Sigmoid colon (tissue), 7 donors: ENCODE results near the gene PARD3. TPM values are rescaled to one million over a fixed set of nuclear protein-coding genes. Genes with fewer than 3 reads are reported as not detected.
A peak's percentile ranks its signal among the peaks of the same experiment; 100 is the strongest.

Experiments used
- DNase-seq: peaks from one replicate; pipeline ENCODE4 v3.0.0-alpha.2; 2019
- H3K27ac ChIP-seq, 4 donors: fragments of 200-600 bp; sonication (generic); one replicate each; pipeline ENCODE4 v1.5.1; 2016 to 2019; ENCODE audit warnings: mild to moderate bottlenecking in 1 of 4
- H3K27me3 ChIP-seq, 3 donors: fragments of 200-600 bp; sonication (generic); one replicate each; pipeline ENCODE4 v1.5.1; 2019; ENCODE audit warnings: mild to moderate bottlenecking in 1 of 3
- H3K36me3 ChIP-seq, 4 donors: fragments of 200-600 bp; sonication (generic); one replicate each; pipeline ENCODE4 v1.5.1; 2016 to 2019
- H3K4me1 ChIP-seq, 4 donors: fragments of 200-600 bp; sonication (generic); one replicate each; pipeline ENCODE4 v1.5.1; 2017 to 2019
- H3K4me3 ChIP-seq, 4 donors: fragments of 200-600 bp; sonication (generic); one replicate each; pipeline ENCODE4 v1.5.1; 2017 to 2019; ENCODE audit warnings: mild to moderate bottlenecking in 2 of 4, moderate library complexity in 1 of 4
- H3K9me3 ChIP-seq, 4 donors: fragments of 200-600 bp in 3 of 4; sonication (generic) in 3 of 4; one replicate each; pipeline versions ENCODE4 v1.5.1 to v1.6.1; 2013 to 2019
- CTCF ChIP-seq, 4 experiments: fragments of 450-650 bp in 3 of 4; fragments of 200-600 bp in 1 of 4; IDR thresholded peaks; one replicate each; pipeline ENCODE4 v1.5.1; 2016 to 2019; ENCODE audit warnings: antibody characterized with exemption in 4 of 4, mild to moderate bottlenecking in 3 of 4, moderate library complexity in 2 of 4
- EP300 ChIP-seq, 4 donors: sonication (generic); formaldehyde crosslinking; IDR thresholded peaks; one replicate each; pipeline ENCODE4 v1.6.1; 2017; ENCODE audit warnings: antibody characterized with exemption in 4 of 4
- POLR2A ChIP-seq, 2 donors: fragments of 450-650 bp; IDR thresholded peaks; one replicate each; pipeline ENCODE4 v1.6.1; 2016; ENCODE audit warnings: antibody characterized with exemption in 2 of 2, mild to moderate bottlenecking in 2 of 2, moderate library complexity in 2 of 2
- POLR2AphosphoS5 ChIP-seq, 4 donors: sonication (generic); formaldehyde crosslinking; IDR thresholded peaks; one replicate each; pipeline ENCODE4 v1.6.1; 2017; ENCODE audit warnings: antibody characterized with exemption in 4 of 4
- WGBS, 2 donors: extraction: QIAGEN DNeasy Blood & Tissue Kit; methylation state at CpG; one replicate each; pipeline ENCODE4 v1.1.7; 2013; 5-methylcytosine and 5-hydroxymethylcytosine counted together
- intact Hi-C: fragments of 100-400 bp; cut with DNase I; formaldehyde crosslinking; loops from one replicate; pipeline ENCODE4 v1.15.1; 2023
- polyA plus RNA-seq, 3 donors: library from polyadenylated mRNA; stranded (reverse); fragments of 200-250 nt; gene quantifications; one replicate each; pipeline ENCODE4 v1.2.3, GENCODE V29; 2013
- total RNA-seq, 4 donors: library from RNA; depleted of rRNA; stranded (reverse); fragments of >200 nt; gene quantifications; one replicate each; pipeline ENCODE4 v1.1.0, GENCODE V29; 2016
- donor health status: healthy with polysubstance abuse.
- donor health status: Bipolar disorder and iron deficiency.
- donor health status: healthy.

Gene PARD3
- total and polyA plus RNA-seq, 7 donors = 17.5 to 96.4 (median 75.9) TPM

- WGBS, 2 donors = 88 to 92% methylated on average over 7 of the region's 7 CpGs
- intact Hi-C loops = no loop called here
- TF ChIP-seq POLR2A (IDR thresholded peaks at IDR 0.05) (no peak), EP300 (IDR thresholded peaks at IDR 0.05) (no peak), POLR2AphosphoS5 (IDR thresholded peaks at IDR 0.05) (no peak)
These were observed 624.5 kb downstream of the PARD3 start for GRCh38 chr10:34190580-34190979.

GRCh38 chr10:34189830-34190229 lies 625.3 kb downstream of the PARD3 start:
- no peak for DNase-seq
- intact Hi-C loops = no loop called here
- no peak overlapping the region for H3K27ac ChIP-seq
- H3K4me1 ChIP-seq = peaks cover 0 to 60% (median 41%) of the 10 kb centered on the region in 4 donors
- no peak overlapping the region for H3K4me3 ChIP-seq
- H3K36me3 ChIP-seq = no peaks in the 10 kb centered on the region
- TF ChIP-seq POLR2AphosphoS5 (IDR thresholded peaks at IDR 0.05) (no peak), EP300 (IDR thresholded peaks at IDR 0.05) (no peak), CTCF (IDR thresholded peaks at IDR 0.05) (no peak), POLR2A (IDR thresholded peaks at IDR 0.05) (no peak)
- no peaks in the 10 kb centered on the region for H3K9me3 ChIP-seq
- no peaks in the 10 kb centered on the region for H3K27me3 ChIP-seq
- WGBS, 2 donors = 95 to 96% methylated on average over 1 of the region's 1 CpG

More at GRCh38 chr10:34190580-34190979, 624.5 kb downstream of the PARD3 start:
- Histone ChIP-seq H3K4me1 (peaks cover 0 to 60% (median 40%) of the 10 kb centered on the region in 4 donors), H3K4me3 (no peak overlapping the region), H3K27me3 (no peaks in the 10 kb centered on the region), H3K9me3 (no peaks in the 10 kb centered on the region), H3K36me3 (no peaks in the 10 kb centered on the region), H3K27ac (no peak overlapping the region)
- DNase-seq = no peak

GRCh38 chr10:34188221-34188620 lies 626.9 kb downstream of the PARD3 start:
- intact Hi-C loops = no loop called here
- no peaks in the 10 kb centered on the region for H3K27me3 ChIP-seq
- H3K4me3 ChIP-seq = no peak overlapping the region
- TF ChIP-seq POLR2A (IDR thresholded peaks at IDR 0.05) (no peak), POLR2AphosphoS5 (IDR thresholded peaks at IDR 0.05) (no peak), EP300 (IDR thresholded peaks at IDR 0.05) (no peak), CTCF (IDR thresholded peaks at IDR 0.05) (no peak)
- DNase-seq = no peak
- H3K4me1 ChIP-seq = peaks cover 0 to 56% (median 42%) of the 10 kb centered on the region in 4 donors
- H3K36me3 ChIP-seq = no peaks in the 10 kb centered on the region
- H3K9me3 ChIP-seq = no peaks in the 10 kb centered on the region
- no peak overlapping the region for H3K27ac ChIP-seq
- WGBS, 2 donors = 92 to 93% methylated on average over 5 of the region's 5 CpGs

- intact Hi-C loops = no loop called here
- H3K36me3 ChIP-seq = no peaks in the 10 kb centered on the region
- peaks cover 0 to 56% (median 40%) of the 10 kb centered on the region in 4 donors for H3K4me1 ChIP-seq
- H3K27me3 ChIP-seq = no peaks in the 10 kb centered on the region
- H3K4me3 ChIP-seq = no peak overlapping the region
- H3K27ac ChIP-seq = peak overlapping the region in 2 of 4 donors; percentile 2 to 45
- 83 to 91% methylated on average over 1 of the region's 1 CpG for WGBS, 2 donors
- TF ChIP-seq POLR2A (IDR thresholded peaks at IDR 0.05) = no peak
- no peak for TF ChIP-seq EP300 (IDR thresholded peaks at IDR 0.05)
- TF ChIP-seq POLR2AphosphoS5 (IDR thresholded peaks at IDR 0.05) = no peak
- TF ChIP-seq CTCF (IDR thresholded peaks at IDR 0.05) = no peak
- no peaks in the 10 kb centered on the region for H3K9me3 ChIP-seq
- no peak for DNase-seq
These were observed 627.9 kb downstream of the PARD3 start for GRCh38 chr10:34187201-34187600.

- Histone ChIP-seq H3K4me1 (peaks cover 0 to 56% (median 42%) of the 10 kb centered on the region in 4 donors), H3K9me3 (no peaks in the 10 kb centered on the region), H3K27me3 (no peaks in the 10 kb centered on the region), H3K4me3 (no peak overlapping the region), H3K36me3 (no peaks in the 10 kb centered on the region), H3K27ac (peak overlapping the region in 2 of 4 donors; percentile 2 to 45)
- WGBS, 2 donors = 88 to 94% methylated on average over 3 of the region's 3 CpGs
- intact Hi-C loops = no loop called here
- no peak for DNase-seq
- no peak for TF ChIP-seq POLR2A (IDR thresholded peaks at IDR 0.05)
These were observed 628.4 kb downstream of the PARD3 start for GRCh38 chr10:34186745-34187144.

- no peak for DNase-seq
- H3K9me3 ChIP-seq = no peaks in the 10 kb centered on the region
- intact Hi-C loops = no loop called here
- H3K4me1 ChIP-seq = peaks cover 0 to 57% (median 43%) of the 10 kb centered on the region in 4 donors
- H3K36me3 ChIP-seq = no peaks in the 10 kb centered on the region
- TF ChIP-seq EP300 (IDR thresholded peaks at IDR 0.05) (no peak), POLR2A (IDR thresholded peaks at IDR 0.05) (no peak)
- H3K27me3 ChIP-seq = no peaks in the 10 kb centered on the region
- WGBS, 2 donors = 45 to 61% methylated on average over 7 of the region's 7 CpGs
- peak overlapping the region in 2 of 4 donors; percentile 24 to 45 for H3K27ac ChIP-seq
- H3K4me3 ChIP-seq = no peak overlapping the region
These were observed 629.1 kb downstream of the PARD3 start for GRCh38 chr10:34185998-34186397.
